Calu3 (cell line): ENCODE data around the gene FLT3. TPM values are rescaled to one million over a fixed set of nuclear protein-coding genes. Genes with fewer than 3 reads are reported as not detected.
A peak's percentile ranks its signal among the peaks of the same experiment; 100 is the strongest.

Experiments used
- BruUV-seq: library from RNA; stranded (reverse); fragments of 400-500 nt; replicated peaks from 2 replicates; lab custom pipeline; 2021; lab: Mats Ljungman, UMichigan
- CTCF ChIA-PET: fragments of 300-600 bp; sonication (Branson Sonifier 250); formaldehyde crosslinking; loops from one replicate; lab custom pipeline; 2022; ENCODE audit warnings: antibody characterized with exemption; lab: Charles Lee
- DNase-seq: peaks from one replicate; pipeline ENCODE4 v3.0.0; 2022
- H3K27ac Mint-ChIP-seq: one replicate; pipeline ENCODE4 v1.8.0; 2022; ENCODE audit warnings: mixed read lengths; ENCODE audit not compliant: unreplicated experiment
- H3K27me3 Mint-ChIP-seq: one replicate; pipeline ENCODE4 v1.8.0; 2022; ENCODE audit warnings: mixed read lengths; ENCODE audit not compliant: unreplicated experiment
- H3K36me3 Mint-ChIP-seq: one replicate; pipeline ENCODE4 v1.8.0; 2022; ENCODE audit warnings: mild to moderate bottlenecking, moderate library complexity, mixed read lengths; ENCODE audit not compliant: insufficient read depth, unreplicated experiment
- H3K4me1 Mint-ChIP-seq: one replicate; pipeline ENCODE4 v1.8.0; 2022; ENCODE audit warnings: mild to moderate bottlenecking, low read depth, mixed read lengths; ENCODE audit not compliant: unreplicated experiment
- H3K4me3 Mint-ChIP-seq: one replicate; pipeline ENCODE4 v1.8.0; 2022; ENCODE audit warnings: mild to moderate bottlenecking, low read depth, moderate library complexity, mixed read lengths; ENCODE audit not compliant: unreplicated experiment
- H3K9me3 Mint-ChIP-seq: one replicate; pipeline ENCODE4 v1.8.0; 2022; ENCODE audit warnings: low read depth, mixed read lengths; ENCODE audit not compliant: unreplicated experiment
- intact Hi-C: fragments of 100-400 bp; cut with micrococcal nuclease; formaldehyde crosslinking; loops from one replicate; pipeline ENCODE4 v1.10.0; 2022; ENCODE audit not compliant: unreplicated experiment
- total RNA-seq: library from RNA; stranded (reverse); gene quantifications from 2 replicates; pipeline ENCODE4 v1.2.3, GENCODE V29; 2022
- TF ChIP-seq, protein P1 (sequence below): fragments of 200-600 bp; IDR thresholded peaks from one replicate; pipeline ENCODE4 v1.8.0; 2022; ENCODE audit warnings: antibody characterized with exemption; ENCODE audit not compliant: unreplicated experiment

Gene FLT3
- total RNA-seq, 1 experiment from 2014 or later, result not detected

DNA sequence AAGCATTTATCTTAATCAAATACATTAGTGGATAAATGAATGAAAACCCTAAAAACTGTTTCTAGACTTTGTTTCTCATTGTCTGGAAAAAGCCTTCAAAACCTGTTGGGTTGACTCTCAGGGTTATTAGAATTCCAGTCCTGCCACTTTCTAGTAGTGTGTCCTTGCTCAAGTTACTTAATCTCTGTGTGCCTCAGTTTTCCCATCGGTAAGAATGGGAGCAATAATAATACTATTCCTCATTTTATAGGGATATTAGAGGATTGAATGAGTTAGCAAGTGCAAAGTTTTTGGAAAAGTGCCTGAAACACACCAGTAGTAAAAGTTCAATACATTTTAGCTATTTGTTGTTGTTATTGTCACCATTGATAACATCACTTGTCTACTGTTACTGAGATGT is 114.8 kb downstream of the FLT3 start:
- Mint-ChIP-seq H3K4me3 (no peak overlapping the region), H3K27ac (no peak overlapping the region), H3K4me1 (no peaks in the 10 kb centered on the region), H3K9me3 (no peaks in the 10 kb centered on the region), H3K36me3 (no peaks in the 10 kb centered on the region), H3K27me3 (peaks cover 52% of the 10 kb centered on the region)
- TF ChIP-seq, protein P1, sequence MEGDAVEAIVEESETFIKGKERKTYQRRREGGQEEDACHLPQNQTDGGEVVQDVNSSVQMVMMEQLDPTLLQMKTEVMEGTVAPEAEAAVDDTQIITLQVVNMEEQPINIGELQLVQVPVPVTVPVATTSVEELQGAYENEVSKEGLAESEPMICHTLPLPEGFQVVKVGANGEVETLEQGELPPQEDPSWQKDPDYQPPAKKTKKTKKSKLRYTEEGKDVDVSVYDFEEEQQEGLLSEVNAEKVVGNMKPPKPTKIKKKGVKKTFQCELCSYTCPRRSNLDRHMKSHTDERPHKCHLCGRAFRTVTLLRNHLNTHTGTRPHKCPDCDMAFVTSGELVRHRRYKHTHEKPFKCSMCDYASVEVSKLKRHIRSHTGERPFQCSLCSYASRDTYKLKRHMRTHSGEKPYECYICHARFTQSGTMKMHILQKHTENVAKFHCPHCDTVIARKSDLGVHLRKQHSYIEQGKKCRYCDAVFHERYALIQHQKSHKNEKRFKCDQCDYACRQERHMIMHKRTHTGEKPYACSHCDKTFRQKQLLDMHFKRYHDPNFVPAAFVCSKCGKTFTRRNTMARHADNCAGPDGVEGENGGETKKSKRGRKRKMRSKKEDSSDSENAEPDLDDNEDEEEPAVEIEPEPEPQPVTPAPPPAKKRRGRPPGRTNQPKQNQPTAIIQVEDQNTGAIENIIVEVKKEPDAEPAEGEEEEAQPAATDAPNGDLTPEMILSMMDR, result no peak
- no peak for DNase-seq
- intact Hi-C loops, result loop anchor here (2.0 to 10.0 kb wide), 3 partner anchors 151 to 611 kb away; no protein-coding TSS in a partner anchor
- CTCF ChIA-PET, result no interaction called here
- no TSS peak for BruUV-seq

DNA sequence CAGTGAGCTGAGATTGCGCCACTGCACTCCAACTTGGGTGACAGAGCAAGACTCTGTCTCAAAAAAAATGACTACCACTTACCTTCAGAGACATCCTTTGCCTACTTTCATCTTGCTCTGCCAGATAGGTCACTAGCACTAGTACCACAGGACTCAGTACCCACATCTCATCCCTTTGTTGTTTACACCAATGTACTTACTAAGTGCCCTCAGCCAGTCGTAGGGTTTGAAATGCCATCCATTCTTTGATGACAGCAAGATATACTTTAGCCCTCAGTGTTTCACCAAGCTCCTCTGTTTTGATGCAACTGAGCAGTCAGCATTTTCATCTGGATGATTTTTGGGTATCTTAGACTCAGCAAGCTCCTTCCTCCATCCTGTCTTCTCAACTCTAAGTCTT is 118.0 kb downstream of the FLT3 start:
- intact Hi-C loops, result loop anchor here (5.0 to 10.0 kb wide), 3 partner anchors 148 to 448 kb away; no protein-coding TSS in a partner anchor
- Mint-ChIP-seq H3K27ac (no peak overlapping the region), H3K36me3 (no peaks in the 10 kb centered on the region), H3K4me1 (peaks cover 14% of the 10 kb centered on the region), H3K4me3 (no peak overlapping the region), H3K9me3 (no peaks in the 10 kb centered on the region), H3K27me3 (peaks cover 76% of the 10 kb centered on the region)
- CTCF ChIA-PET, result interaction anchor here (1.1 to 1.4 kb wide), 2 partner anchors 29 to 620 kb away, joined by 3 read pairs; no protein-coding TSS in a partner anchor
- no peak for DNase-seq
- TF ChIP-seq, protein P1, result no peak
- no TSS peak for BruUV-seq

DNA sequence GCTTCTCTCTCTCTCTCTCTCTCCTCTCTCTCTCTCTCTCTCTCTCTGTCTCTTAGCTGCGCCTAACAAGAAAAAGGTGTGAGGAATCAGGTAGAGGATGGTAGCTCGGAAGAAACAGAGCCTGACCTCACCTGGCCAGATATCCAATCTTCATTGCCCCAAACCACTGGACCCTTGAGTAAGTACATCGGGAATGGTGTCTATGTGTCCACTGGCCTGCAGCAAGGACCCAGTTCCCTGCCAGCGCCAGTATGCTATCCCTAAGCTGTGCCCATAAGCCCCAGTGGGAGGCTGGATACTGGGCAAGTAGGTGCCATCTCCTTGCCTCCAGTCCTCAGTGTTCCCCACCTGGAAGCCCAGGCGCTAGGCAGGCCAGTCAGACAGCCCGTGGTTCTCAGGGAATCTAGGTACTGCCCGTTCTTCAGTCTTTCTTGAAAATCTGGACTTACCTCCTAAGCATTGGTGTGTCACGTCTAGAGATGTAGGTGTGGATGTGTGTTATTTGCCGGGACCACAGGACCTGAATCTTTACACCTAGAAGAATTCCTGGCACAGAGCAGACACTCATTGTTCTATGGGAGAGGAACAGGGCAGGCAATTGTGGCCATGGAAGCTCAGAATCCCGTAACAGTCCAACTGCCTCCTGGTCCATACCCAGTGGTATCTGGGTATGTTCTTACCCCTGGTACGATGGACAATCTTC is 119.2 kb downstream of the FLT3 start:
- intact Hi-C loops, result loop anchor here (5.0 to 10.0 kb wide), 3 partner anchors 146 to 446 kb away; no protein-coding TSS in a partner anchor
- H3K36me3 Mint-ChIP-seq, result no peaks in the 10 kb centered on the region
- CTCF ChIA-PET, result interaction anchor here (1.4 kb wide), 1 partner anchor 619 kb away, joined by 3 read pairs; no protein-coding TSS in a partner anchor
- TF ChIP-seq, protein P1, result no peak
- no peaks in the 10 kb centered on the region for H3K9me3 Mint-ChIP-seq
- DNase-seq, result no peak
- no peak overlapping the region for H3K27ac Mint-ChIP-seq
- no TSS peak for BruUV-seq
- H3K4me1 Mint-ChIP-seq, result peaks cover 16% of the 10 kb centered on the region
- peaks cover 69% of the 10 kb centered on the region for H3K27me3 Mint-ChIP-seq
- H3K4me3 Mint-ChIP-seq, result no peak overlapping the region

DNA sequence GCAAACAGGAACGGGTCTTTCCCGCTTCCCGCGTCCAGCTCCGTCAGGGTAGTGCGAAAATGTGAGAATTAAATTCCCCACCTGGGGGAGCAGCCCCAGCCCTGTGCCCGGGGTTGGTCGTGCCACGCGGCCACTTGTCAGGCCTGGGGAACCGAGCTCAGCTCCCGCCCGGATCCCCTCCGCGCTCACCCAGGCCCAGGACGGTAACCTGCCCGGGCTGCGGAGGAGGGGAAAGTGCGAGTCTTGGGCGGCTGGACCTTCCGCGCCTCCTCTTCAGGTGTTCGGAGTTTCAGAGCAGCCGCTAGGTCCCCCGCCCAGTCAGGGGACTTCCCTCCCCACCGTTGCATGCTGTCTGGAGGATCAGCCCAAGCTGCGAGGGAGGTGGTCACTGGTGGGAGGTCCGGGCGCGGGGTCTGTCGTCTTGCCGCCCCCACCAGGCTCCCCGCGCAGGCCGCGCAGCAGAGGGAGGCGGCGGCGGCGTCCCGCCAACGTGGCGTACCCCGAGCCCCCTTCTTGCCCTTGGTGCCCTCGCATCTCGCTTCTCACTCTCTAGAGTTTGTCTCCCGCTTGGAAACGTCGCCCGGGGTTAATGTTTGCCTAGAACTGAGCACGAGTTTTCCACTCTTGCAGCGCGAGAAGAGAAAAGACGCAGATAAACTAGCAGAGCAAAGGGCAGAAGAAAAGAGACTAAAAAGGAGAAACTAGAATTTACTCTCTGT is 119.9 kb downstream of the FLT3 start:
- H3K27me3 Mint-ChIP-seq, result peaks cover 69% of the 10 kb centered on the region
- BruUV-seq, result no TSS peak

More for the DNA sequence above, 119.9 kb downstream of the FLT3 start:
- peaks cover 16% of the 10 kb centered on the region for H3K4me1 Mint-ChIP-seq
- H3K36me3 Mint-ChIP-seq, result no peaks in the 10 kb centered on the region
- CTCF ChIA-PET, result interaction anchor here (1.0 kb wide), 1 partner anchor 154 kb away, joined by 3 read pairs; no protein-coding TSS in a partner anchor
- intact Hi-C loops, result loop anchor here (5.0 to 10.0 kb wide), 3 partner anchors 146 to 446 kb away; no protein-coding TSS in a partner anchor
- TF ChIP-seq, protein P1, result no peak
- H3K9me3 Mint-ChIP-seq, result no peaks in the 10 kb centered on the region
- DNase-seq, result no peak
- peak overlapping the region; percentile 19 for H3K4me3 Mint-ChIP-seq
- no peak overlapping the region for H3K27ac Mint-ChIP-seq
